BJ (cell line): ENCODE results near the gene KBTBD7. TPM values are rescaled to one million over a fixed set of nuclear protein-coding genes. Genes with fewer than 3 reads are reported as not detected.

Experiments
- CTCF ChIA-PET: fragments of 350-600 bp; formaldehyde crosslinking; extraction: SDS; loops from one replicate; lab custom pipeline; 2021; ENCODE audit warnings: antibody characterized with exemption, inconsistent platforms; lab: Yijun Ruan, JAX
- POLR2A ChIA-PET: fragments of 300-600 bp; sonication (Branson Sonifier 250); formaldehyde crosslinking; extraction: SDS; loops from one replicate; lab custom pipeline; 2021; ENCODE audit warnings: antibody characterized with exemption; lab: Charles Lee
- DNase-seq: peaks from one replicate; pipeline ENCODE4 v3.0.0-alpha.2; 2011; ENCODE audit warnings: low read depth
- H3K27me3 ChIP-seq: 2 replicates; pipeline ENCODE4 v1.6.0; 2011; ENCODE audit warnings: low read length; ENCODE audit not compliant: control insufficient read depth, insufficient read depth
- H3K36me3 ChIP-seq: 2 replicates; pipeline ENCODE4 v1.5.1; 2011; ENCODE audit warnings: low read length; ENCODE audit not compliant: control insufficient read depth, insufficient read depth
- H3K4me3 ChIP-seq: 2 replicates; pipeline ENCODE4 v1.5.1; 2011; ENCODE audit warnings: low read depth, mild to moderate bottlenecking, control low read depth, low read length
- polyA plus RNA-seq: library from polyadenylated mRNA; depleted of rRNA; stranded (reverse); fragments of >200 nt; gene quantifications from 2 replicates; pipeline ENCODE4 v1.2.3, GENCODE V29; 2011
- TF ChIP-seq, protein P1 (sequence below): IDR thresholded peaks from 2 replicates; pipeline ENCODE4 v1.5.1; 2011; ENCODE audit warnings: low read depth, mild to moderate bottlenecking, control low read depth, inconsistent platforms, low read length, moderate library complexity; ENCODE audit not compliant: insufficient read depth

Gene KBTBD7
- polyA plus RNA-seq, 1 experiment = 3.2 TPM

DNA sequence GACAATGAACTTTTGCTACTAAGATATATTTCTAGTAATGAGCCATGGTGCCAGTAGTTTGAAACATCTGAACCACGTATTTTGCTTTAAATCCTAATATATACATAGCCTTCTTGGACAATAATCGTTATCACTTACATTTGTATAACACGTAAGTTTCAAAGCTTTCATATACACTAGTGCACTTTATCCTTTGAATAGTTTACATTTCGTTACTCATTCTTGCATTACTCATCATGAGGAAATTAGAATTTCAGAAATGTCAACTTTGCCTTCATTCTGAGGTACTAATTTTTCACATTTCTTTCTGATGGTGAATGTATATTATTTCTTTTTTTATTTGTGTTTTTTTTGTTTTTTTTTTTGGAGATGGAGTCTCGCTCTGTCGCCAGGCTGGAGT, 5.8 kb downstream of the KBTBD7 start:
- DNase-seq = no peak
- TF ChIP-seq, protein P1, sequence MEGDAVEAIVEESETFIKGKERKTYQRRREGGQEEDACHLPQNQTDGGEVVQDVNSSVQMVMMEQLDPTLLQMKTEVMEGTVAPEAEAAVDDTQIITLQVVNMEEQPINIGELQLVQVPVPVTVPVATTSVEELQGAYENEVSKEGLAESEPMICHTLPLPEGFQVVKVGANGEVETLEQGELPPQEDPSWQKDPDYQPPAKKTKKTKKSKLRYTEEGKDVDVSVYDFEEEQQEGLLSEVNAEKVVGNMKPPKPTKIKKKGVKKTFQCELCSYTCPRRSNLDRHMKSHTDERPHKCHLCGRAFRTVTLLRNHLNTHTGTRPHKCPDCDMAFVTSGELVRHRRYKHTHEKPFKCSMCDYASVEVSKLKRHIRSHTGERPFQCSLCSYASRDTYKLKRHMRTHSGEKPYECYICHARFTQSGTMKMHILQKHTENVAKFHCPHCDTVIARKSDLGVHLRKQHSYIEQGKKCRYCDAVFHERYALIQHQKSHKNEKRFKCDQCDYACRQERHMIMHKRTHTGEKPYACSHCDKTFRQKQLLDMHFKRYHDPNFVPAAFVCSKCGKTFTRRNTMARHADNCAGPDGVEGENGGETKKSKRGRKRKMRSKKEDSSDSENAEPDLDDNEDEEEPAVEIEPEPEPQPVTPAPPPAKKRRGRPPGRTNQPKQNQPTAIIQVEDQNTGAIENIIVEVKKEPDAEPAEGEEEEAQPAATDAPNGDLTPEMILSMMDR = no peak
- Histone ChIP-seq H3K36me3 (no peaks in the 10 kb centered on the region), H3K4me3 (no peak overlapping the region), H3K27me3 (no peaks in the 10 kb centered on the region)
- ChIA-PET POLR2A (no interaction called here), CTCF (no interaction called here)

DNA sequence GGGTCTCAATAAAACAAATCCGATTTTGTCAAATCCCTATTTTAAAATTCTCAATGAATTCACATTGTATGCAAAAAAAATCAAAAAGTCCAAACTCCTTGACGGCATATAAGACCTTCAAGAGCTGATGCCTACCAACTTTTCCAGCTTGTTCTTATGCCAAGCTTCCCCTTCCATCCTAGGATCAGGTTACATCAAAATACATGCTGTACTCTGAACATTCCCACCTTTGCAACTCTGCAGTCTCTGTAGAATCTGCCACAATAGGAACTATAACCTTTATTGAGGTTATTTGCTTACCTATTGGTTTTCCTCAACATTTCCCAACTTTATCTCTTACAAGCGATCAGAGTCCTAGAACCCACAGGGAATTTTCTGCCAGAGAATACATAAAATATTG, 7.9 kb downstream of the KBTBD7 start:
- no peak overlapping the region for H3K4me3 ChIP-seq
- H3K27me3 ChIP-seq = no peaks in the 10 kb centered on the region
- H3K36me3 ChIP-seq = no peaks in the 10 kb centered on the region
- POLR2A ChIA-PET = no interaction called here
- CTCF ChIA-PET = interaction anchor here (1.0 kb wide), 1 partner anchor 17 kb away, joined by 4 read pairs; no protein-coding TSS in a partner anchor
- TF ChIP-seq, protein P1 = no peak
- no peak for DNase-seq

DNA sequence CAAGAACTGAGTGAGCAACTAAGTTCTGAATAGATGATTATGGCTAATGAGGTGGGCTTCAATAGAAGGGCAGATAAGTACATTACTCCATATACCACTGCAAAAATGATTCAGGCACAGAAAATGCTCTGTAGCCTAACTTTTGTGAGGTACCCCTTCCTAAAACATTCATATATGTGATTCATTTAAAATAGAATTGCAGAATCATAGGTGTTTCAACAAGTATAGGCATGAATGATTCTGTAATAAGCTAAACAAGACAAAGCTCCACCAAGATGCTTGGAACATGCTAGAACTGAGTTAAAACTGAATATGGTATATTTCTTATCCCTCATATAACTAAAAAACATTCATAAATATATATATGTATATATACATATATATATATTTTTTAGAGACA, 12.1 kb downstream of the KBTBD7 start:
- no peak overlapping the region for H3K4me3 ChIP-seq
- POLR2A ChIA-PET = no interaction called here
- CTCF ChIA-PET = no interaction called here
- no peaks in the 10 kb centered on the region for H3K36me3 ChIP-seq
- TF ChIP-seq, protein P1 = no peak
- no peak for DNase-seq
- no peaks in the 10 kb centered on the region for H3K27me3 ChIP-seq

DNA sequence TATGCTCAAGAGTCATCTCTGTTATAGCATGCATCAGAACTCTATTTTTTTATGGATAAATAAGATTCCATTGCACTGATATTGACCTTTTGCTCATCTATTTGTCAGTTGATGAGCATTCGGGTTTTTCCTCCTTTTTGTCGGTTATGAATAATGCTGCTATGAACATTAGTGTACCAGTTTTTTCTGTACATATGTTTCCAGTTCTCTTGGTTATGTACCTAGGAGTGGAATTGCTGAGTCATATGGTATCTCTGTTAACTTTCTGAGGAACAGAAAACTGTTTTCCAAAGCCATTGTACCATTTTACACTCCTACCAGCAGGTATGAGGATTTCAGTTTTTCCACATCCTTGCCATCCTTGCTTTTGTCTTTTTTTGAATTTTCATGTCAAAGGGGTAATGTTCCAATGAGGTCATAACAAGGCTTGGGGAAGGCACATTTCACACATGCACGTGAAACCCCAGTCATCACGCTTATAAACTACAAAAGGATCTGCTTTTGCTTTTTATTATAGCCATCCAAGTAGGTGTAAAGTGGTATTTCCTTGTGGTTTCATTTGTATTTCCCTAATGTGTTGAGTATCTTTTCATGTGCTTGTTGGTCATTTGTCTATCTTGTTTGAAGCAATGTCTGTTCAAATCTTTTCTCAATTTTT, 14.6 kb downstream of the KBTBD7 start:
- TF ChIP-seq, protein P1 = no peak
- Histone ChIP-seq H3K36me3 (no peaks in the 10 kb centered on the region), H3K27me3 (no peaks in the 10 kb centered on the region), H3K4me3 (no peak overlapping the region)
- POLR2A ChIA-PET = no interaction called here
- peak; percentile 13 for DNase-seq
- CTCF ChIA-PET = interaction anchor here (1.6 kb wide), 1 partner anchor 16 kb away, joined by 4 read pairs; no protein-coding TSS in a partner anchor

DNA sequence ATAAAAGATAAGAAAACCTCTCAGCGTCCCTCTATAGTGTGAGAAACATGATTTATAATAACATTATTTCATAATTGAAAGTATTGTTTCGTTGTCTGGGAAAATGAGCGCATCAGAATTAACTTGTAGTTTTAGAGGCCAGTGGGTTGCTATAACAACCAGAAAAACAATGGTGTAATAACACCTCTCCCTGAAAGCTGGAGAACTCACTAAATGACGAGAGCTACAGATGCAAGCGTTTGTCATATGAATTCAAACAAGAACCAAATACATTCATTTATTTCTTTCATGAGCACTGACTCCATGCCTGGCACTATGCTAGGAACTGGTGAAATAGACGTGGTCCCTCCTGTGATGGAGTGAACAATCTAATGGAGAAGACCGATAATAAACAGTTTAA, 16.3 kb downstream of the KBTBD7 start:
- POLR2A ChIA-PET = no interaction called here
- TF ChIP-seq, protein P1 = no peak
- Histone ChIP-seq H3K4me3 (no peak overlapping the region), H3K27me3 (no peaks in the 10 kb centered on the region), H3K36me3 (no peaks in the 10 kb centered on the region)
- CTCF ChIA-PET = no interaction called here
- DNase-seq = no peak
